GM08714 (cell line): ENCODE measurements around the gene TSKS.

Experiments used
- H3K4me3 ChIP-seq: fragments of 200-500 bp; sonication (Bioruptor generic); 2 replicates; pipeline ENCODE4 v1.5.1; 2014; ENCODE audit warnings: mild to moderate bottlenecking, low read length, inconsistent platforms
- ZNF274 ChIP-seq: IDR thresholded peaks from 2 replicates; pipeline ENCODE4 v1.6.1; 2012; ENCODE audit warnings: mild to moderate bottlenecking, low read depth, low read length

TSKS gene

DNA sequence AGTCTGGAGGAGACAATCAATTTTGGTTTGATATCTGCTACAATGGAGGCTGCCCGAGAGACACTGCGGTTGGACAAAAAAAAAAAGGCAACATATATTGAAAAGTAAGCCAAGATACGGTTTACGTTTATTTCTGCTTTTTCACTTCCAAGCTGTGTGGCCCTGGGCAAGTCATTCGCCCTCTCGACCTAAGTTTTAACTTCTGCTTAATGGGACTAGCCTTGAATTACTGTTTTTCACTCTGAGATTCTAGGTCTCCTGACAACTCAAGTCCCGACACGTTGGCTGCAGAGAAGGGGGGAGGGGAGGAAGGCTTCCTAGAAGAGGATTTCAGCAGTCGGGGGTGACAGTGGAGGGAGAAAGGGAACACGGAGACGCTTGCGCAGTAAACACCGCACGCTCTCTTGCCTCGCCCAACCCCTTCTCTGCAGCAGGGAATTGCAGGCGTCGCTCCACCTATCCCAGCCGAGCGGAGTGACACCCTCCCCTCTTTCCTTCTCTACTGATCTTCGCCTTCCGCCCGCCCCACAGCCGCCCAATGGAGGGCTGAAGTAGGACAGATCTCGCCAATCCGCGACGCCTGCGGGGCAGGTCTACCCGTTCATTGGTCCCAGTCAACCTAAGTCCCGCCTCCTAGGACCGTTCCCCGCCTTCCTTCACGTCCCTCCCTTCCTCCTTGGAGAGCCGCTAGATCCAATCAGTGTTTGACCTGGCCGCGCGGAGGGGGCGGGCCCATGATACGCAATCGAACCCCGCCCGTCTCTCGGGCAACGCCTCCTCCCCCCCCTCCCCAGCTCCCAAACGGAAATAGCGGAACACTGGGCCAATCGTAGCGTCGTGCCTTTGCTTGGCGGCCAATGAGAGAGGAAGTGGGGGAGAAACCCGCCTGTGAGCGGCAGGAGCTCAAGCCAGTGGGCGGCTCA lies 3.2 kb upstream of the TSKS start:
- TF ChIP-seq ZNF274, result no peak
- peak overlapping the region; percentile 69 for H3K4me3 ChIP-seq

GRCh38 chr19:49764341-49764740 lies 1.2 kb upstream of the TSKS start:
- no peak overlapping the region for H3K4me3 ChIP-seq
- no peak for TF ChIP-seq ZNF274

DNA sequence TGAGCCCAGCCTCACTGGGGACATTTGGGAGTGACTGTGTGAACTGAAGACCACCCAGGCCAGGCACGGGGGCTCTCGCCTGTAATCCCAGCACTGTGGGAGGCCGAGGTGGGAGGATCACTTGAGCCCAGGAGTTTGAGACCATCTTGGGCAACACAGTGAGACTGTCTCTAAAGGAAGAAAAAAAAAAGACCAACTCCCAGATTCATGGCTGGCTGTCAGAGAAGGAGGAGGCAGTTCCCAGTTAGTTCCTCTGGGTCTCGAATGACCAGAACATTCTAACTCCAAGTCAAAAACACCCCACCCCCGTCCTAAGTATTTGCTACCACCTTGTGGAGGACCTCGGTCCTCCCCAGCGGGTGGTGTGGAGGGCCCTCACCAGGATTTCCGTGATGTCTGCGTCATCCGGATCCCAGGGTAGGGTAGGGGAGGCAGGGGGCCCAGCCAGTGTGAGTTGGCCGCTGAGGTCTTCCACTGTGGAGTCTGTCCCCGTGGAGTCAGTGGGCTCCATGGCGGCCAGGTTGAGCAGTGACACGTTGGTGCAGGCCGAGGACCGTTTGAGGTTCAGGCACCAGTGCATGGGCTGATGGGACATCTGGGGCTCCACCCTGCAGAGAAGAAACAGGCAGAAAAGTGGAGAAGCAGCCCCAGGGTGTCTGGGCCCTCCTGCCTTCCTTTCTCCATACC lies 1.3 kb downstream of the TSKS start:
- H3K4me3 ChIP-seq, result no peak overlapping the region
- no peak for TF ChIP-seq ZNF274

GRCh38 chr19:49761249-49761624 lies 1.9 kb downstream of the TSKS start:
- TF ChIP-seq ZNF274, result no peak

DNA sequence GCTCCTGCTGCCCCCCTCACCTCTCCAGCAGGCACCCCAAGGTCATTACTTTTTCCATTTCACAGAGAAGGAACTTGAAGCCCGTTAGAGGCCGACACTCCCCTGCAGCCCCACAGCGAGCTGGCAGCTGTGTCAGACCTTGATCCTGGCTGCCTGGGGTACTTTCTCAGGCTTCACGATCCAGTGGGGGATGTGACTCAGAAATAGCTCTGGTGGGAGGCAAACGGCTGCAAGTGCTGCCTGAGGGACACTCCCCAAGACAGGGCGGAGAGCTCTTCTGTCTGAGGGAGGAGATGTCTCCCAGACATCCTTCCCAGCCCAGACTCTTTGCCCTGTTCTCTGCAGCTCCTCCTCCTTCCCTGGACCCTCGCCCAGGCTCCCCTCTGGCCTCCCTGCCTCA lies 4.8 kb downstream of the TSKS start:
- no peak overlapping the region for H3K4me3 ChIP-seq
- no peak for TF ChIP-seq ZNF274

More at GRCh38 chr19:49761249-49761624, 1.9 kb downstream of the TSKS start:
- H3K4me3 ChIP-seq, result no peak overlapping the region

GRCh38 chr19:49755956-49756355 lies 7.2 kb downstream of the TSKS start:
- H3K4me3 ChIP-seq, result no peak overlapping the region
- TF ChIP-seq ZNF274, result no peak

GRCh38 chr19:49752701-49753100 lies 10.4 kb downstream of the TSKS start:
- TF ChIP-seq ZNF274, result no peak
- no peak overlapping the region for H3K4me3 ChIP-seq

- H3K4me3 ChIP-seq, result no peak overlapping the region
- no peak for TF ChIP-seq ZNF274
Observed at GRCh38 chr19:49749771-49750170, 13.3 kb downstream of the TSKS start.

GRCh38 chr19:49749055-49749716 lies 13.9 kb downstream of the TSKS start:
- no peak overlapping the region for H3K4me3 ChIP-seq
- TF ChIP-seq ZNF274, result no peak

DNA sequence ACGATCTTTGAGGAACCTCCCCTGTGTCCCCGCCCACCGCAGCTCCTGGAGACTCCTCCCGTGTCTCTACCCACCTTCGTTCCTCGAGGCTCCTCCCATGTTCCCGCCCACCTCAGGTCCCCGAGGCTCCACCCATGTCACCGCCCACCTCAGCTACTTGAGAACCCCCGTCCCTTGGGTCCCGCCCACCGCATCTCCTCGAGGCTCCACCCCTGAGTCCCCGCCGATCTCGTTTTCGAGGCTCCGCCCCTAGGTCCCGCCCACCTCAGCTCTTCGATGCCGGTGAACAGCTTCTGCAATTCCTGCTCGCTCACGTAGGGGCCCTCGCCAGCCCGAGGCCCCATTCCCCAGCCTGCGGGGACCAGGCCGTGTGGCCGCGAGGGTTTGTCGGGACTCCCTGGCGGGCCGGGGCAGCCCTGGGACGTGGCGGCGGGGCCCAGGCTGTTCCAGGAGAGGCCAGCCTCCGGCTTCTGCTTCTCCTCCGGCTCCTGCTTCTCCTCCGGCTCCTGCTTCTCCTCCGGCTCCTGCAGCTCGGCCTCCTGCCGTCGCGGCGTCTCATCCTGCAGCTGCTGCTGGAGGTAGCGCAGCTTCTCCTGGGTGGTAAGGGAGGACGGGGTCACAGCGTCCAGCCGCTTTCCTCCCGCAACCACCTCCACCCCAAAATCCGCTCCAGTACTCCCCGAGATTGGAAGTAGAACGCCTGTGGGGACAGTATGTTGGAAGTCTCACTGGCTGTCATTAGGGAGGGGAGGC lies 16.7 kb downstream of the TSKS start:
- no peak overlapping the region for H3K4me3 ChIP-seq
- no peak for TF ChIP-seq ZNF274

DNA sequence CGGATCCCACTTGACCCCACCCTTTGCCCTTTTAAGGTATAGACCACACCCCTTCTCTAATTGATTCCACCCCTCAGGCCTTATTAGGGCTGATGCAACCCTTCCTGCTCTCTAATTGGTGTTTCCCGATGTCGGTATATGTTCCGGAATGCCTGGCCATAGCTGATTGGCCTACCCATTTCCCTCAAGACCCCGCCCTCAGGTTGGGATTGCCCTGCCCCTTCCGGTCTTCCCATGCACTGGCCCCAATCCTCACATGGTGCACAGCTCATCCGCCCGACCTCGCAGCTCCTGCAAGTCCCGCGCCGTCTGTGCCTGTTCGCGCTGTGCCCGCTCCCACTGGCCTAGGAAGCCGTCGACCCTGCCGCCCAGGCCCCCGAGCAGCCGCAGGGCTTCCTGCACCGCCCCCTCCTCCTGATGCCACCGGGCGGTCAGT lies 18.1 kb downstream of the TSKS start:
- H3K4me3 ChIP-seq, result no peak overlapping the region

DNA sequence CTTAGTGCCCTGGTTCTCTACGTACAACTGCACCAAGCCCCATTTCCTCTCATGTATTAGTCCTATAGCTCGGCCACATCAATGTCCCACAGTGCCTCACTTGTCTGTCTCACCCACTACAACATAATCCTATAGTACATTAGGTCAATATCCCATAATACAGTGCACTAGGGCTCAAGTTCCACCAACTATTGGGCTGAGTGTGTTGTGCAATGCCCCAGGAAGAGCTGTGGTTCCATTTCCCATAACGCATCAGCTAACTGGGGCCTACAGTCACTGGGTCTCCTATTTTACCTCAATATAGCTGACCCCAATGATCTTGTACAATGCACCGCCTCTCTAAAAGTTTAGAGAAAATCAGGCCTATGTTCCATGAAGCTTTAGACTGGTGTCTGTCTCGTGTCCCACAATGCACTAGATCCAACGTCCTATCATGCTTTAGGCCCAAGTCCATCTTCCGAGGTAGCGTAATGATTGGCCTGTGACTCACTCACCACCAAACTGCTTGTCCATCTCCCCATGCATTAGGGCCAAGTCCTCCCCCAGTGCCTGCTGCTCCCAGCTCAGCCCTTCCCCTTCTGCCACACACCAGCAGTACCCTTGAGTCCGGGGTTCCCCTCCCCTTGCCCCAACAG lies 21.8 kb downstream of the TSKS start:
- TF ChIP-seq ZNF274, result no peak
- no peak overlapping the region for H3K4me3 ChIP-seq

More for the DNA sequence above, 18.1 kb downstream of the TSKS start:
- no peak for TF ChIP-seq ZNF274

- H3K4me3 ChIP-seq, result no peak overlapping the region
- no peak for TF ChIP-seq ZNF274
Observed at GRCh38 chr19:49739933-49740332, 23.2 kb downstream of the TSKS start.
